IPS-18c (cell line): Measurements from ENCODE around the gene RPL15.
"Not testable (repeated sequence)": the region's sequence is repeated elsewhere in the genome, so short reads cannot be mapped to it uniquely, and the experiment has no call there.

Experiments
- H3K4me3 ChIP-seq: 2 replicates; pipeline ENCODE4 v1.7.0; 2013; ENCODE audit warnings: low read depth, mild to moderate bottlenecking, low read length, moderate library complexity; ENCODE audit not compliant: insufficient read depth
- H3K9me3 ChIP-seq: one replicate; pipeline ENCODE4 v1.6.1; 2013; ENCODE audit warnings: mild to moderate bottlenecking, low read length, moderate library complexity; ENCODE audit not compliant: control insufficient read depth, insufficient read depth

The RPL15 gene

GRCh38 chr3:23917679-23918303, 859 bp downstream of the RPL15 start:
- not testable (repeated sequence) for H3K9me3 ChIP-seq
- H3K4me3 ChIP-seq: peak overlapping the region; percentile 89

GRCh38 chr3:23918331-23918730, 1.4 kb downstream of the RPL15 start:
- H3K4me3 ChIP-seq: peak overlapping the region; percentile 89
- not testable (repeated sequence) for H3K9me3 ChIP-seq

GRCh38 chr3:23919628-23920027, 2.7 kb downstream of the RPL15 start:
- H3K9me3 ChIP-seq: no peaks in the 10 kb centered on the region
- no peak overlapping the region for H3K4me3 ChIP-seq

GRCh38 chr3:23920151-23920655, 3.3 kb downstream of the RPL15 start:
- H3K9me3 ChIP-seq: no peaks in the 10 kb centered on the region
- H3K4me3 ChIP-seq: no peak overlapping the region

DNA sequence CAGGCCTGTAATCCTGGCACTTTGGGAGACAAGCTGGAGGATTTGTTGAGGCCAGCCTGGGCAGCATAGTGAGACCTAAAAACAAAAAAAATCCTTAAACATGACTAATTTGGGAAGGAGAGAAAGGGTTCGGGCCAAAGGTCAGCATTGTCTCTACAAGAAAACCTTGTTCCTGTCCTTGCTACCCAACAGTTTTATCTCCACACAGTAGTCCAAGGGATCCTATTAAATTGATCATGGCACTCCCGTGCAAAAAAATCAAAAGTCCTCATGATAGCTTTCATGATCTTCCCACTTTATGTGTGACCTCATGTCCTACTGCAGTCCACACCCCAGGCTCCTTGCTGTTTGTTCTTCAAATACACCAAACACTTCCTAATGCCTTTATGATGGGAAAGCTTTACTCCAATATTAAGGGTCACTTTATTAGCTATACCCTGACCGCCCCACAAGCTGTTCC, 4.2 kb downstream of the RPL15 start:
- Histone ChIP-seq H3K9me3 (no peaks in the 10 kb centered on the region), H3K4me3 (no peak overlapping the region)

- H3K9me3 ChIP-seq: no peaks in the 10 kb centered on the region
- no peak overlapping the region for H3K4me3 ChIP-seq
Observed at GRCh38 chr3:23923786-23924185, 6.9 kb downstream of the RPL15 start.

DNA sequence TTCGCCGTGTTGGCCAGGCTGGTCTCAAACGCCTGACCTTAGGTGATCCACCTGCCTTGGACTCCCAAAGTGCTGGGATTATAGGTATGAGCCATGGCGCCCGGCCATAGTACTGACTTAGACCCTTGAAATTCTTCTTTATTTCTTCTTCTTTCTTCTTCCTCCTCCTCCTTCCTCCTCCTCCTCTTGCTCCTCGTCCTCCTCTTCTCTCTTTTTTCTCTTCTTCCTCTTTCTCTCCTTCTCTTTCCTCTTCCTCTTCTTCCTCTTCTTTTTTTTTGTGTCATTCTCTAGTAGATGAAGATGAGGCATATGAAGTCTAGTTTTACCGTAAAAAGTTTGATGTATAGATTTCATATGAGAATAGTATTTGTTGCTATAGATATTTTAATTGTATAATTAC, 9.3 kb downstream of the RPL15 start:
- Histone ChIP-seq H3K9me3 (no peaks in the 10 kb centered on the region), H3K4me3 (no peak overlapping the region)

GRCh38 chr3:23926736-23927135, 9.8 kb downstream of the RPL15 start:
- Histone ChIP-seq H3K4me3 (no peak overlapping the region), H3K9me3 (no peaks in the 10 kb centered on the region)

GRCh38 chr3:23928524-23928923, 11.6 kb downstream of the RPL15 start:
- Histone ChIP-seq H3K9me3 (no peaks in the 10 kb centered on the region), H3K4me3 (no peak overlapping the region)

DNA sequence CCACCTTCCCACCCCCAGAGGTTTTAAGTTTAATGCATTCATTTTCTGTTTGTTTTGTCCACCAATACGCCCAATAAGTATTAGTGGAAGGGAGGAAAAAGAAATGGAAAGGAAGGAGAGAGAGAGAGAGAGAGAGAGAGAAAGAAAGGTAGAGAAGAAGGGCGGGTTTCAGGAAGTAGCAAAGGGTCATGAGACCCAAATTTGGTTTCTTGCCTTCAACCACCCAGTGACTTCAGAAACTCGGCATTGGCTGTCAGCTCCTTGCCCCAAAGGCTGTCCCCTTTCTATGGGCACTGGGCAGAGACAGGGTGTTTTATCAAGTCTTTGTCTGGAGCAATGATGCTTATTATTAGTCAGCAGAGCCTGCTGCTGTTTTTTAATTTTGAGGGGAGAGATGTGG, 14.7 kb downstream of the RPL15 start:
- no peaks in the 10 kb centered on the region for H3K9me3 ChIP-seq
- H3K4me3 ChIP-seq: no peak overlapping the region

DNA sequence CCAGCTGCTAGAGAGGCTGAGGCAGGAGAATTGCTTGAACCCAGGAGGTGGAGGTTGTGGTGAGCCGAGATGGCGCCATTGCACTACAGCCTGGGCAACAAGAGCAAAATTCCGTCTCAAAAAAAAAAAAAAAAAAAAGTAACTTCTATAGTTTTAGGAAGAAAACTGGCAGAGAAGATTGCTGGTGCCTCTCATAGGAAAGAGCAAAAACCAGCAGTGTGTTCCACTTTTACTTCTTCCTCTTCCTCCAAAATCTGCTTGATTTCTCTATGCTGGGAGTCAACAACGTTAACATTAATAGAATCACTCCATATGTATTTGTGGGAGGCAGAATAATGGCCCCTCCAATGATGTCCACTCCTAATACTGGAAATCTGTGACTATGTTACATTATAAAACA, 15.6 kb downstream of the RPL15 start:
- H3K9me3 ChIP-seq: no peaks in the 10 kb centered on the region
- no peak overlapping the region for H3K4me3 ChIP-seq

DNA sequence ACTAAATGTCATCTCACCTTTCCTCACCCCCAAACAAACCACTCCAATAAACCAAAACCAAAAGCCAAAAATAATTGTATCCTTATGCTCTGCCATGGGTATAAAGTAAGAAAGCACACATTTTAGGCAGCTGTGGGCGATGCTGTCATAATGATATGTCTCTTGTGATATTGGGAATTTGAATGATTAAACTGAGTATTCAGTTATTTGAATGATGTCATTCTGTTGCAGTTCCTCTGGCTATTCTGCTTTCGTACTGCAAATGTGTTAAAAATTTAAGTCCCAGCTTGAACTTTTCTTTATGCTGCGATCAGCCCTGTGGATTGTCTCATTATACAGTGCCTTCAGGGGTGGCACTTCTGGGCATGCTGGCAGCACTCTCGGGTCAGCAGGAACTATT, 17.3 kb downstream of the RPL15 start:
- no peaks in the 10 kb centered on the region for H3K9me3 ChIP-seq
- H3K4me3 ChIP-seq: no peak overlapping the region

- no peaks in the 10 kb centered on the region for H3K9me3 ChIP-seq
- H3K4me3 ChIP-seq: no peak overlapping the region
Observed at GRCh38 chr3:23937296-23937695, 20.4 kb downstream of the RPL15 start.

DNA sequence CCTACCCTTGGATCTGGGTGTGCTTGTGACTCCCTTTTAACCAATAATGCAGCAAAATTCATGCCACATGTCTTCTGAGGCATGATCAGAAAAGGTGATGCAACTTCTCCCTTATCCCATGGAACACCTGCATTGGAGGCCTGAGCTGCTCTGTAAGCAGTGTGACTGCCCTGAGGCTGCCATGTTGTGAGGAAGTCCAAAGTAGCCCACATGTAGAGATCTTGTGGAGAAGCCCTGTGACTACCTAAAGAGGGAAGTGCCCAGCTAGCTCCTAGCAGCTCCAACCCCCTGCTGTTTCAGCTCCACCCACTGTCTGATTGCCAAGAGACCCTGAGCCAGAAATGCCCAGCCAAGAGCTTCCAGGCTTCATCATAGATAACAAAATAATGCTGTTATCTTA, 21.8 kb downstream of the RPL15 start:
- H3K4me3 ChIP-seq: no peak overlapping the region
- H3K9me3 ChIP-seq: no peaks in the 10 kb centered on the region

GRCh38 chr3:23940775-23941174, 23.8 kb downstream of the RPL15 start:
- H3K9me3 ChIP-seq: no peaks in the 10 kb centered on the region
- no peak overlapping the region for H3K4me3 ChIP-seq

- Histone ChIP-seq H3K4me3 (no peak overlapping the region), H3K9me3 (no peaks in the 10 kb centered on the region)
Observed at GRCh38 chr3:23941440-23941839, 24.5 kb downstream of the RPL15 start.

DNA sequence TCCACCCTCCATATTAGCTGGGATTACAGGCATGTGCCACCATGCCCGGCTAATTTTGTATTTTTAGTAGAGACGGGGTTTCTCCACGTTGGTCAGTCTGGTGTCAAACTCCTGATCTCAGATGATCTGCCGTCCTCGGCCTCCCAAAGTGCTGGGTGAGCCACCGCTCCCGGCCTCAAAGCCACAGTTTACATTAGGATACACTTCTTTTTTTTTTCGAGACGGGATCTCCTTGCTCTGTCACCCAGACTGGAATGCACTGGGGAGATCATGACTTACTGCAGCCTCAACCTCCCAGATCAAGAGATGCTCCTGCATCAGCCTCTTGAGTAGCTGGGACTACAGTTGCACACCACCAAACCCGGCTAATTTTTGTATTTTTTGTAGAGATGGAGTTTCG, 25.6 kb downstream of the RPL15 start:
- Histone ChIP-seq H3K9me3 (no peaks in the 10 kb centered on the region), H3K4me3 (no peak overlapping the region)

GRCh38 chr3:23944007-23944783, 27.3 kb downstream of the RPL15 start:
- H3K4me3 ChIP-seq: peak overlapping the region; percentile 71
- H3K9me3 ChIP-seq: no peaks in the 10 kb centered on the region
